HEK293 (cell line): ENCODE results near the gene ZSWIM4.

ENCODE experiments used
- CTCF ChIA-PET: fragments of 350-600 bp; formaldehyde crosslinking; extraction: SDS; loops from one replicate; lab custom pipeline; 2021; ENCODE audit warnings: antibody characterized with exemption; lab: Yijun Ruan, JAX
- POLR2A ChIA-PET: fragments of 300-600 bp; formaldehyde crosslinking; extraction: SDS; loops from one replicate; lab custom pipeline; 2020; ENCODE audit warnings: antibody characterized with exemption, inconsistent platforms; lab: Yijun Ruan, JAX
- H3K27ac ChIP-seq: fragments of 200-500 bp; sonication (Bioruptor generic); 2 replicates; pipeline ENCODE4 v1.5.1; 2014; ENCODE audit warnings: low read depth, low read length, control low read depth, inconsistent platforms; ENCODE audit errors: extremely low read depth
- H3K36me3 ChIP-seq, 2 experiments: fragments of 200-500 bp in 1 of 2; sonication (Bioruptor generic) in 1 of 2; 1 replicate in 1 of 2; 2 replicates in 1 of 2; pipeline ENCODE4 v1.5.1; 2014 to 2017; ENCODE audit warnings: inconsistent platforms in 2 of 2, low read length in 2 of 2; ENCODE audit not compliant: control insufficient read depth in 2 of 2, insufficient read depth in 1 of 2
- H3K4me1 ChIP-seq: fragments of 200-500 bp; sonication (Bioruptor generic); 2 replicates; pipeline ENCODE4 v1.5.1; 2014; ENCODE audit warnings: mild to moderate bottlenecking, low read length, inconsistent platforms; ENCODE audit not compliant: control insufficient read depth, insufficient read depth
- H3K4me3 ChIP-seq: 2 replicates; pipeline ENCODE4 v1.5.1; 2011; ENCODE audit warnings: low read depth, mild to moderate bottlenecking, control low read depth, low read length, moderate library complexity
- H3K9me3 ChIP-seq: fragments of 200-500 bp; sonication (Bioruptor generic); 2 replicates; pipeline ENCODE4 v1.5.1; 2014; ENCODE audit warnings: low read depth, low read length, inconsistent platforms; ENCODE audit not compliant: control insufficient read depth, insufficient read depth
- GLIS2 ChIP-seq: fragments of 450-650 bp; formaldehyde crosslinking; IDR thresholded peaks from 2 replicates; pipeline ENCODE4 v1.5.1; 2016; ENCODE audit warnings: missing biosample characterization, missing genetic modification characterization
- IKZF3 ChIP-seq: fragments of 450-650 bp; IDR thresholded peaks from 2 replicates; pipeline ENCODE4 v1.5.0; 2018; ENCODE audit warnings: missing biosample characterization, mild to moderate bottlenecking, missing genetic modification characterization, moderate library complexity
- SCRT2 ChIP-seq: fragments of 450-650 bp; formaldehyde crosslinking; IDR thresholded peaks from 2 replicates; pipeline ENCODE4 v1.5.1; 2016; ENCODE audit warnings: missing biosample characterization, missing genetic modification characterization
- SP2 ChIP-seq: fragments of 450-650 bp; formaldehyde crosslinking; IDR thresholded peaks from 2 replicates; pipeline ENCODE4 v1.5.1; 2016; ENCODE audit warnings: missing biosample characterization, missing genetic modification characterization
- ZBTB10 ChIP-seq: fragments of 450-650 bp; formaldehyde crosslinking; IDR thresholded peaks from 2 replicates; pipeline ENCODE4 v1.5.1; 2016; ENCODE audit warnings: missing biosample characterization, missing genetic modification characterization
- ZBTB6 ChIP-seq: fragments of 450-650 bp; formaldehyde crosslinking; IDR thresholded peaks from 2 replicates; pipeline ENCODE4 v1.5.1; 2017; ENCODE audit warnings: missing biosample characterization, missing genetic modification characterization
- ZNF112 ChIP-seq: fragments of 450-650 bp; formaldehyde crosslinking; IDR thresholded peaks from 2 replicates; pipeline ENCODE4 v1.5.0; 2017; ENCODE audit warnings: missing biosample characterization, missing genetic modification characterization
- ZNF133 ChIP-seq: fragments of 450-650 bp; formaldehyde crosslinking; IDR thresholded peaks from 2 replicates; pipeline ENCODE4 v1.5.1; 2016; ENCODE audit warnings: missing biosample characterization, missing genetic modification characterization
- ZNF26 ChIP-seq: fragments of 450-650 bp; formaldehyde crosslinking; IDR thresholded peaks from 2 replicates; pipeline ENCODE4 v1.5.1; 2016; ENCODE audit warnings: missing biosample characterization, missing genetic modification characterization
- ZNF311 ChIP-seq: fragments of 450-650 bp; formaldehyde crosslinking; IDR thresholded peaks from 2 replicates; pipeline ENCODE4 v1.5.1; 2017; ENCODE audit warnings: missing biosample characterization, missing genetic modification characterization, borderline replicate concordance
- ZNF335 ChIP-seq: fragments of 450-650 bp; formaldehyde crosslinking; conservative IDR thresholded peaks from 2 replicates; pipeline ENCODE4 v1.5.1; 2016; ENCODE audit warnings: missing biosample characterization, missing genetic modification characterization
- ZNF366 ChIP-seq: fragments of 450-650 bp; formaldehyde crosslinking; conservative IDR thresholded peaks from 2 replicates; pipeline ENCODE4 v1.5.1; 2016; ENCODE audit warnings: missing biosample characterization, missing genetic modification characterization
- ZNF416 ChIP-seq: fragments of 450-650 bp; formaldehyde crosslinking; IDR thresholded peaks from 2 replicates; pipeline ENCODE4 v1.5.1; 2016; ENCODE audit warnings: missing biosample characterization, missing genetic modification characterization
- ZNF501 ChIP-seq: fragments of 450-650 bp; formaldehyde crosslinking; IDR thresholded peaks from 2 replicates; pipeline ENCODE4 v1.5.1; 2016; ENCODE audit warnings: missing biosample characterization, missing genetic modification characterization
- ZNF529 ChIP-seq: fragments of 450-650 bp; formaldehyde crosslinking; IDR thresholded peaks from 2 replicates; pipeline ENCODE4 v1.5.1; 2017; ENCODE audit warnings: missing genetic modification characterization, missing biosample characterization; ENCODE audit not compliant: insufficient replicate concordance
- ZNF561 ChIP-seq: fragments of 450-650 bp; IDR thresholded peaks from 2 replicates; pipeline ENCODE4 v1.5.1; 2018; ENCODE audit warnings: missing biosample characterization, missing genetic modification characterization, borderline replicate concordance
- ZNF654 ChIP-seq: fragments of 450-650 bp; formaldehyde crosslinking; IDR thresholded peaks from 2 replicates; pipeline ENCODE4 v1.5.1; 2016; ENCODE audit warnings: low read depth, missing biosample characterization, missing genetic modification characterization
- ZNF830 ChIP-seq: fragments of 450-650 bp; IDR thresholded peaks from 2 replicates; pipeline ENCODE4 v1.5.0; 2018; ENCODE audit warnings: missing biosample characterization, missing genetic modification characterization, low read depth, mild to moderate bottlenecking, moderate library complexity
- TF ChIP-seq, protein P1 (sequence below): fragments of 450-650 bp; formaldehyde crosslinking; conservative IDR thresholded peaks from 2 replicates; pipeline ENCODE4 v1.5.1; 2016; ENCODE audit warnings: low read depth, missing biosample characterization, missing genetic modification characterization
- TF ChIP-seq, protein P2 (sequence below): fragments of 450-650 bp; formaldehyde crosslinking; IDR thresholded peaks from 2 replicates; pipeline ENCODE4 v1.5.1; 2016; ENCODE audit warnings: missing biosample characterization, missing genetic modification characterization

ZSWIM4 gene

DNA sequence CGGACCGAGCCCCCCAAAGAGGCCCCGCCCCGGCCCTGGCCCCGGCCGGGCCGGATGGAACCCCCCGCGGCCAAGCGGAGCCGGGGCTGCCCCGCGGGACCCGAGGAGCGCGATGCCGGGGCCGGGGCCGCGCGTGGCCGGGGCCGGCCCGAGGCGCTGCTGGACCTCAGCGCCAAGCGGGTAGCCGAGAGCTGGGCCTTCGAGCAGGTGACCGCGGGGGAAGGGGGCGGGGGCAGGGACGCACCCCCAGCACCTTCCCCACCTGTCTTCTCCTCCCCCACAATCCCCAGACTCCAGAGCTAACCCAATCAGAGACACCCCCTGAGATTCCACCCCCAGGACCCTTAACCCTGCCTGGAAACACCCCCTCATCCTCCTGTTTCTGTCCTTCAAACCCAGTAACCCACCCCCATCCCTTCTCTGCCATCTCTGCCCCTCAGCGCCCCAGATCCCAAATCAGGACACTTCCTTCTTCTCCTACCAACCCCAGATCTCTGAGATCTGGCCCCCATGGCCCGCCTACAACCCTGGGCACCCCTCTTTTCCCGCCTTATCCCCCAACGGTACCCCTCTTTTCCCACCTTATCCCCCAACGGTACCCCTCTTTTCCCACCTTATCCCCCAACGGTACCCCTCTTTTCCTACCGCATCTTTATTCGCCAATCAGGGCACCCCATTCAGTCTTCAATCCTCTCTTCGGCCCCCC is 505 bp downstream of the ZSWIM4 start (continued):
- TF ChIP-seq ZNF529 (tag by site-specific recombination): no peak

- no peaks in the 10 kb centered on the region for H3K36me3 ChIP-seq
- peaks cover 8% of the 10 kb centered on the region for H3K4me1 ChIP-seq
- 0 out of 2 replicates have a peak overlapping the region, but pooled peaks have one; percentile 41 for H3K27ac ChIP-seq
- CTCF ChIA-PET: interaction anchor here (0.5 to 2.7 kb wide), 5 partner anchors 50 to 713 kb away, joined by 3 to 12 read pairs (median 4); no protein-coding TSS in a partner anchor
- POLR2A ChIA-PET: interaction anchor here (1.5 to 3.7 kb wide), 3 partner anchors 22 to 50 kb away, joined by 5 to 18 read pairs (median 17); partner anchors contain the start of gene C19orf53
- TF ChIP-seq ZBTB6 (tag by site-specific recombination) (no peak), ZBTB10 (tag by site-specific recombination) (peak; percentile 83; the same call in 1 of the 2 replicates), ZNF416 (tag by site-specific recombination) (no peak), GLIS2 (peak; percentile 44; the same call in 1 of the 2 replicates), ZNF366 (tag by site-specific recombination) (peak; percentile 36; the same call in 1 of the 2 replicates), ZNF311 (tag by site-specific recombination) (no peak), ZNF654 (no peak), ZNF133 (tag by site-specific recombination) (no peak), ZNF26 (tag by site-specific recombination) (no peak), SP2 (tag by site-specific recombination) (peak; percentile 59), ZNF112 (tag by site-specific recombination) (no peak), ZNF561 (tag by site-specific recombination) (no peak), ZNF830 (tag by site-specific recombination) (no peak), ZNF335 (tag by site-specific recombination) (0 out of 2 replicates have a peak, but pooled peaks have one; percentile 11), ZNF501 (no peak), IKZF3 (tag by site-specific recombination) (peak; percentile 30; the same call in 1 of the 2 replicates), SCRT2 (tag by site-specific recombination) (0 out of 2 replicates have a peak, but pooled peaks have one; percentile 12)
- TF ChIP-seq, protein P1, sequence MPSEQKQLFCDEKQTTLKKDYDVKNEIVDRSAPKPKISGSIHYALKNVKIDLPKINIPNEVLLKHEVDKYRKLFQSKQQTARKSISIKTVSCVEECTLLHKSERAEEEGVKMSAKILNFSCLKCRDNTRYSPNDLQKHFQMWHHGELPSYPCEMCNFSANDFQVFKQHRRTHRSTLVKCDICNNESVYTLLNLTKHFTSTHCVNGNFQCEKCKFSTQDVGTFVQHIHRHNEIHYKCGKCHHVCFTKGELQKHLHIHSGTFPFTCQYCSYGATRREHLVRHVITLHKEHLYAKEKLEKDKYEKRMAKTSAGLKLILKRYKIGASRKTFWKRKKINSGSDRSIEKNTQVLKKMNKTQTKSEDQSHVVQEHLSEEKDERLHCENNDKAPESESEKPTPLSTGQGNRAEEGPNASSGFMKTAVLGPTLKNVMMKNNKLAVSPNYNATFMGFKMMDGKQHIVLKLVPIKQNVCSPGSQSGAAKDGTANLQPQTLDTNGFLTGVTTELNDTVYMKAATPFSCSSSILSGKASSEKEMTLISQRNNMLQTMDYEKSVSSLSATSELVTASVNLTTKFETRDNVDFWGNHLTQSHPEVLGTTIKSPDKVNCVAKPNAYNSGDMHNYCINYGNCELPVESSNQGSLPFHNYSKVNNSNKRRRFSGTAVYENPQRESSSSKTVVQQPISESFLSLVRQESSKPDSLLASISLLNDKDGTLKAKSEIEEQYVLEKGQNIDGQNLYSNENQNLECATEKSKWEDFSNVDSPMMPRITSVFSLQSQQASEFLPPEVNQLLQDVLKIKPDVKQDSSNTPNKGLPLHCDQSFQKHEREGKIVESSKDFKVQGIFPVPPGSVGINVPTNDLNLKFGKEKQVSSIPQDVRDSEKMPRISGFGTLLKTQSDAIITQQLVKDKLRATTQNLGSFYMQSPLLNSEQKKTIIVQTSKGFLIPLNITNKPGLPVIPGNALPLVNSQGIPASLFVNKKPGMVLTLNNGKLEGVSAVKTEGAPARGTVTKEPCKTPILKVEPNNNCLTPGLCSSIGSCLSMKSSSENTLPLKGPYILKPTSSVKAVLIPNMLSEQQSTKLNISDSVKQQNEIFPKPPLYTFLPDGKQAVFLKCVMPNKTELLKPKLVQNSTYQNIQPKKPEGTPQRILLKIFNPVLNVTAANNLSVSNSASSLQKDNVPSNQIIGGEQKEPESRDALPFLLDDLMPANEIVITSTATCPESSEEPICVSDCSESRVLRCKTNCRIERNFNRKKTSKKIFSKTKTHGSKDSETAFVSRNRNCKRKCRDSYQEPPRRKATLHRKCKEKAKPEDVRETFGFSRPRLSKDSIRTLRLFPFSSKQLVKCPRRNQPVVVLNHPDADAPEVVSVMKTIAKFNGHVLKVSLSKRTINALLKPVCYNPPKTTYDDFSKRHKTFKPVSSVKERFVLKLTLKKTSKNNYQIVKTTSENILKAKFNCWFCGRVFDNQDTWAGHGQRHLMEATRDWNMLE: no peak
- TF ChIP-seq, protein P2, sequence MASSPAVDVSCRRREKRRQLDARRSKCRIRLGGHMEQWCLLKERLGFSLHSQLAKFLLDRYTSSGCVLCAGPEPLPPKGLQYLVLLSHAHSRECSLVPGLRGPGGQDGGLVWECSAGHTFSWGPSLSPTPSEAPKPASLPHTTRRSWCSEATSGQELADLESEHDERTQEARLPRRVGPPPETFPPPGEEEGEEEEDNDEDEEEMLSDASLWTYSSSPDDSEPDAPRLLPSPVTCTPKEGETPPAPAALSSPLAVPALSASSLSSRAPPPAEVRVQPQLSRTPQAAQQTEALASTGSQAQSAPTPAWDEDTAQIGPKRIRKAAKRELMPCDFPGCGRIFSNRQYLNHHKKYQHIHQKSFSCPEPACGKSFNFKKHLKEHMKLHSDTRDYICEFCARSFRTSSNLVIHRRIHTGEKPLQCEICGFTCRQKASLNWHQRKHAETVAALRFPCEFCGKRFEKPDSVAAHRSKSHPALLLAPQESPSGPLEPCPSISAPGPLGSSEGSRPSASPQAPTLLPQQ (tag by site-specific recombination): 0 out of 2 replicates have a peak, but pooled peaks have one; percentile 29
- H3K4me3 ChIP-seq: peak overlapping the region; percentile 77
- H3K9me3 ChIP-seq: no peaks in the 10 kb centered on the region
Measured at GRCh38 chr19:13796301-13797057, 1.2 kb downstream of the ZSWIM4 start.
